ENCODE measurements around the gene PIK3R3.
"Not testable (repeated sequence)": the region's sequence is repeated elsewhere in the genome, so short reads cannot be mapped to it uniquely, and the experiment has no call there.

PIK3R3 gene

GRCh38 chr1:46080257-46080656 lies 52.2 kb downstream of the PIK3R3 start:
- H3K4me3 ChIP-seq (ENCODE audit: low read length): no peak overlapping the region
- TF ChIP-seq ZNF274 (IDR thresholded peaks at IDR 0.05; ENCODE audit: low read depth, low read length): no peak

GRCh38 chr1:46077644-46078043 lies 54.8 kb downstream of the PIK3R3 start:
- no peak for TF ChIP-seq ZNF274 (IDR thresholded peaks at IDR 0.05; ENCODE audit: low read depth, low read length)
- no peak overlapping the region for H3K4me3 ChIP-seq (ENCODE audit: low read length)

GRCh38 chr1:46076343-46076742 lies 56.1 kb downstream of the PIK3R3 start:
- H3K4me3 ChIP-seq (ENCODE audit: low read length): no peak overlapping the region

GRCh38 chr1:46072975-46073374 lies 59.5 kb downstream of the PIK3R3 start:
- TF ChIP-seq ZNF274 (IDR thresholded peaks at IDR 0.05; ENCODE audit: low read depth, low read length): no peak
- no peak overlapping the region for H3K4me3 ChIP-seq (ENCODE audit: low read length)

More at GRCh38 chr1:46076343-46076742, 56.1 kb downstream of the PIK3R3 start:
- TF ChIP-seq ZNF274 (IDR thresholded peaks at IDR 0.05; ENCODE audit: low read depth, low read length): no peak

- TF ChIP-seq ZNF274 (IDR thresholded peaks at IDR 0.05; ENCODE audit: low read depth, low read length): no peak
- no peak overlapping the region for H3K4me3 ChIP-seq (ENCODE audit: low read length)
Measured at GRCh38 chr1:46070164-46070814, 62.1 kb downstream of the PIK3R3 start.

- TF ChIP-seq ZNF274 (IDR thresholded peaks at IDR 0.05; ENCODE audit: low read depth, low read length): no peak
- no peak overlapping the region for H3K4me3 ChIP-seq (ENCODE audit: low read length)
Measured at GRCh38 chr1:46068525-46068924, 63.9 kb downstream of the PIK3R3 start.

- no peak overlapping the region for H3K4me3 ChIP-seq (ENCODE audit: low read length)
- no peak for TF ChIP-seq ZNF274 (IDR thresholded peaks at IDR 0.05; ENCODE audit: low read depth, low read length)
Measured at GRCh38 chr1:46067652-46068051, 64.8 kb downstream of the PIK3R3 start.

GRCh38 chr1:46065405-46065804 lies 67.0 kb downstream of the PIK3R3 start:
- no peak for TF ChIP-seq ZNF274 (IDR thresholded peaks at IDR 0.05; ENCODE audit: low read depth, low read length)
- H3K4me3 ChIP-seq (ENCODE audit: low read length): no peak overlapping the region

- H3K4me3 ChIP-seq (ENCODE audit: low read length): no peak overlapping the region
- TF ChIP-seq ZNF274 (IDR thresholded peaks at IDR 0.05; ENCODE audit: low read depth, low read length): no peak
Measured at GRCh38 chr1:46064708-46065107, 67.7 kb downstream of the PIK3R3 start.

GRCh38 chr1:46062651-46063319 lies 69.6 kb downstream of the PIK3R3 start:
- TF ChIP-seq ZNF274 (IDR thresholded peaks at IDR 0.05; ENCODE audit: low read depth, low read length): no peak
- H3K4me3 ChIP-seq (ENCODE audit: low read length): peak overlapping the region; percentile 67; the same call in 1 of the 2 replicates

GRCh38 chr1:46061146-46061545 lies 71.3 kb downstream of the PIK3R3 start:
- no peak overlapping the region for H3K4me3 ChIP-seq (ENCODE audit: low read length)
- no peak for TF ChIP-seq ZNF274 (IDR thresholded peaks at IDR 0.05; ENCODE audit: low read depth, low read length)

GRCh38 chr1:46058936-46059335 lies 73.5 kb downstream of the PIK3R3 start:
- no peak overlapping the region for H3K4me3 ChIP-seq (ENCODE audit: low read length)
- TF ChIP-seq ZNF274 (IDR thresholded peaks at IDR 0.05; ENCODE audit: low read depth, low read length): no peak

GRCh38 chr1:46057781-46058180 lies 74.6 kb downstream of the PIK3R3 start:
- TF ChIP-seq ZNF274 (IDR thresholded peaks at IDR 0.05; ENCODE audit: low read depth, low read length): no peak
- no peak overlapping the region for H3K4me3 ChIP-seq (ENCODE audit: low read length)

GRCh38 chr1:46057215-46057614 lies 75.2 kb downstream of the PIK3R3 start:
- H3K4me3 ChIP-seq (ENCODE audit: low read length): not testable (repeated sequence)

GRCh38 chr1:46056325-46056724 lies 76.1 kb downstream of the PIK3R3 start:
- H3K4me3 ChIP-seq (ENCODE audit: low read length): no peak overlapping the region
- no peak for TF ChIP-seq ZNF274 (IDR thresholded peaks at IDR 0.05; ENCODE audit: low read depth, low read length)

Data from GM08714 (cell line).